ENCODE measurements around the gene COL17A1.

COL17A1 gene

GRCh38 chr10:104032144-104032775 is 53.4 kb downstream of the COL17A1 start:
- DNase-seq (ENCODE audit: low spot score), result no peak

GRCh38 chr10:104031631-104032030 is 54.0 kb downstream of the COL17A1 start:
- DNase-seq (ENCODE audit: low spot score), result no peak

GRCh38 chr10:104029521-104029860 is 56.2 kb downstream of the COL17A1 start:
- DNase-seq (ENCODE audit: low spot score), result no peak

- DNase-seq (ENCODE audit: low spot score), result no peak
Measured at GRCh38 chr10:104028823-104029520, 56.7 kb downstream of the COL17A1 start.

GRCh38 chr10:104028146-104028545 is 57.5 kb downstream of the COL17A1 start:
- DNase-seq (ENCODE audit: low spot score), result no peak

GRCh38 chr10:104026762-104027161 is 58.9 kb downstream of the COL17A1 start:
- DNase-seq (ENCODE audit: low spot score), result no peak

- DNase-seq (ENCODE audit: low spot score), result no peak
Measured at GRCh38 chr10:104025524-104025923, 60.2 kb downstream of the COL17A1 start.

- DNase-seq (ENCODE audit: low spot score), result no peak
Measured at GRCh38 chr10:104022026-104022425, 63.7 kb downstream of the COL17A1 start.

GRCh38 chr10:104021246-104021645 is 64.4 kb downstream of the COL17A1 start:
- DNase-seq (ENCODE audit: low spot score), result no peak

GRCh38 chr10:104020020-104020419 is 65.7 kb downstream of the COL17A1 start:
- peak; percentile 48 for DNase-seq (ENCODE audit: low spot score)

- DNase-seq (ENCODE audit: low spot score), result no peak
Measured at GRCh38 chr10:104018471-104018870, 67.2 kb downstream of the COL17A1 start.

GRCh38 chr10:104016661-104017060 is 69.0 kb downstream of the COL17A1 start:
- no peak for DNase-seq (ENCODE audit: low spot score)

- no peak for DNase-seq (ENCODE audit: low spot score)
Measured at GRCh38 chr10:104014176-104014575, 71.5 kb downstream of the COL17A1 start.

- DNase-seq (ENCODE audit: low spot score), result no peak
Measured at GRCh38 chr10:104013489-104013888, 72.2 kb downstream of the COL17A1 start.

- no peak for DNase-seq (ENCODE audit: low spot score)
Measured at GRCh38 chr10:104011904-104012303, 73.8 kb downstream of the COL17A1 start.

GRCh38 chr10:104005172-104005863 is 80.4 kb downstream of the COL17A1 start:
- DNase-seq (ENCODE audit: low spot score), result no peak

GRCh38 chr10:104002911-104003310 is 82.8 kb downstream of the COL17A1 start:
- no peak for DNase-seq (ENCODE audit: low spot score)

- DNase-seq (ENCODE audit: low spot score), result no peak
Measured at GRCh38 chr10:103998805-103999204, 86.9 kb downstream of the COL17A1 start.

- DNase-seq (ENCODE audit: low spot score), result no peak
Measured at GRCh38 chr10:103995134-103995533, 90.5 kb downstream of the COL17A1 start.

GRCh38 chr10:103991393-103992128 is 94.1 kb downstream of the COL17A1 start:
- DNase-seq (ENCODE audit: low spot score), result no peak

GRCh38 chr10:103990531-103990930 is 95.1 kb downstream of the COL17A1 start:
- DNase-seq (ENCODE audit: low spot score), result no peak

- DNase-seq (ENCODE audit: low spot score), result no peak
Measured at GRCh38 chr10:103990121-103990520, 95.6 kb downstream of the COL17A1 start.

GRCh38 chr10:103986360-103986759 is 99.3 kb downstream of the COL17A1 start:
- no peak for DNase-seq (ENCODE audit: low spot score)
